ENCODE measurements around the gene CLSTN2. TPM values are rescaled to one million over a fixed set of nuclear protein-coding genes. Genes with fewer than 3 reads are reported as not detected.

CLSTN2 gene
- total RNA-seq, 1 experiment from 2014 or later: not detected

- no peaks in the 10 kb centered on the region for H3K36me3 ChIP-seq (ENCODE audit: insufficient read depth, low read length)
These were observed 44.0 kb downstream of the CLSTN2 start for GRCh38 chr3:139978966-139979365.

GRCh38 chr3:139979991-139980390, 45.0 kb downstream of the CLSTN2 start:
- H3K36me3 ChIP-seq (ENCODE audit: insufficient read depth, low read length): no peaks in the 10 kb centered on the region
- H4K20me1 ChIP-seq (ENCODE audit: insufficient read depth, low read depth, low read length): no peaks in the 10 kb centered on the region
- no peaks in the 10 kb centered on the region for H3K79me2 ChIP-seq (ENCODE audit: low read length)
- H3K4me3 ChIP-seq (ENCODE audit: low read length): no peak overlapping the region
- no peaks in the 10 kb centered on the region for H3K9me2 ChIP-seq (replicated peaks; ENCODE audit: insufficient read depth, low read length)
- no peak overlapping the region for H3K4me2 ChIP-seq (ENCODE audit: low read depth, low read length, poor library complexity, severe bottlenecking)
- no peaks in the 10 kb centered on the region for H3K4me1 ChIP-seq (ENCODE audit: low read length)
- no peak overlapping the region for H3K9ac ChIP-seq (ENCODE audit: low read length)
- no peak overlapping the region for H3K27ac ChIP-seq (ENCODE audit: low read length)
- DNase-seq: no peak
- H3K27me3 ChIP-seq (ENCODE audit: low read length): no peaks in the 10 kb centered on the region
- H2AFZ ChIP-seq (ENCODE audit: low read length): no peak overlapping the region
- no peaks in the 10 kb centered on the region for H3K9me3 ChIP-seq (ENCODE audit: low read length)

More at GRCh38 chr3:139978966-139979365, 44.0 kb downstream of the CLSTN2 start:
- no peaks in the 10 kb centered on the region for H4K20me1 ChIP-seq (ENCODE audit: insufficient read depth, low read depth, low read length)
- H3K79me2 ChIP-seq (ENCODE audit: low read length): no peaks in the 10 kb centered on the region
- H3K4me1 ChIP-seq (ENCODE audit: low read length): no peaks in the 10 kb centered on the region
- no peak for DNase-seq
- H3K27ac ChIP-seq (ENCODE audit: low read length): no peak overlapping the region
- H3K9me3 ChIP-seq (ENCODE audit: low read length): no peaks in the 10 kb centered on the region
- no peaks in the 10 kb centered on the region for H3K9me2 ChIP-seq (replicated peaks; ENCODE audit: insufficient read depth, low read length)
- H3K4me2 ChIP-seq (ENCODE audit: low read depth, low read length, poor library complexity, severe bottlenecking): no peak overlapping the region
- H2AFZ ChIP-seq (ENCODE audit: low read length): no peak overlapping the region
- no peak overlapping the region for H3K4me3 ChIP-seq (ENCODE audit: low read length)
- H3K9ac ChIP-seq (ENCODE audit: low read length): no peak overlapping the region
- H3K27me3 ChIP-seq (ENCODE audit: low read length): no peaks in the 10 kb centered on the region

DNA sequence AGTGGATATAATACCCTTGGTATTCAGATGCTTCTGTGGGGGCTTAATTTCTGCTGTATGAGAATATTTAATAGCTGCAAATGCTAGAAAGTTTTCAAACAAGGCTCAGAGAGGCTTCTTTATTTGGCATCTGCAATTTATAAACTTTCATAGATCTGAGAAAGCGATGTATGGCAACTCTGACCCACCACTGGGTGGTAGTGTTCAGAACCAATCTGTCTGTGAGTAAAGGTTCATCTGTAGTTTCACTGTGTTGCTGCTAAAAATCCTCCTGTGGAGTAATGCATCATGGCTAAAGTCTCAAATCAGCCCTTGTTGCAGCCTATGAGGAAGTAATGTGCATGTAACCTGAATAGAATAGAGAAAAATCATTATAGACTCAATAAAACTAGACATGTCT, 47.4 kb downstream of the CLSTN2 start:
- no peak overlapping the region for H3K4me3 ChIP-seq (ENCODE audit: low read length)
- DNase-seq: no peak

DNA sequence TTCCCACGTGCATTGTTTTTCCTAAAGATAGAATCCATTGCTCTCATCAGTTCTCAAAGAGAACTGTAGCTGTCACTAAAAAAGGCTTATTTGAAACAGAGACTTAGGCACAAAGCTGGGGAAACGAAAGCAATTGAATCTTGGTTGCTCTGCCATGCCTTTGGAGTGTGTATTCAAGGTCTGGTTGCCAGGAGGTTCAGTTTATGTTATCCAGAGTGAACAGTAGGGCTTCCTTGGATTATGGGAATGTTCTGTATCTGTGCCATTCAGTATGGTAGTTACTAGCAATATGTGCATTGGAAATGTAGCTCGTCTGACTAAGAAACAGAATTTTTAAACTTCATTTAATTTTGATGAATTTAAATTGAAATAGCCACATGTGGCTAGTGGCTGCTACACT, 50.6 kb downstream of the CLSTN2 start:
- H3K27me3 ChIP-seq (ENCODE audit: low read length): no peaks in the 10 kb centered on the region
- H4K20me1 ChIP-seq (ENCODE audit: insufficient read depth, low read depth, low read length): no peaks in the 10 kb centered on the region
- no peak for DNase-seq

More for the DNA sequence above, 47.4 kb downstream of the CLSTN2 start:
- H2AFZ ChIP-seq (ENCODE audit: low read length): no peak overlapping the region
- H3K9ac ChIP-seq (ENCODE audit: low read length): no peak overlapping the region
- no peak overlapping the region for H3K4me2 ChIP-seq (ENCODE audit: low read depth, low read length, poor library complexity, severe bottlenecking)
- H3K27ac ChIP-seq (ENCODE audit: low read length): no peak overlapping the region
- H4K20me1 ChIP-seq (ENCODE audit: insufficient read depth, low read depth, low read length): no peaks in the 10 kb centered on the region
- no peaks in the 10 kb centered on the region for H3K4me1 ChIP-seq (ENCODE audit: low read length)
- H3K9me3 ChIP-seq (ENCODE audit: low read length): no peaks in the 10 kb centered on the region
- H3K36me3 ChIP-seq (ENCODE audit: insufficient read depth, low read length): no peaks in the 10 kb centered on the region
- H3K9me2 ChIP-seq (replicated peaks; ENCODE audit: insufficient read depth, low read length): no peaks in the 10 kb centered on the region
- no peaks in the 10 kb centered on the region for H3K27me3 ChIP-seq (ENCODE audit: low read length)
- no peaks in the 10 kb centered on the region for H3K79me2 ChIP-seq (ENCODE audit: low read length)

DNA sequence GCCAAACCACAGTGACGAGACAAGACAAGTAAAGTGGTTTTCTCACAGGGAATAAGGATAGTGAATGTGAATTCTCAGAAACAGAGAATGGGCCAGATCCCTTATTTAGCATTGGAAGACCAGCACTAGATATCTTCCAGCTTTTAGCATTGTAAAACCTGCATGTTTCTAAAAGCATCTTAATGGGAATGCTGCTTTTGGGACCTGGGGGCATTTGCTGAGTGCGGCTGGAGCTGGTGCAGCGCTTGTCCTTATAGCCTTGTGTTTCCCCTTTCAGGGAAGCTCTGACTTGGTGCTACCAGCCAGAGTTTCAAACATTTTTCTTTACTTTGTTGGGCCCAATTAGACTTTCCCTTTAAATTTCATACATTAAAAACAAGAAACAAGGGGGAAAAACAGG, 52.9 kb downstream of the CLSTN2 start:
- Histone ChIP-seq H3K4me3 (ENCODE audit: low read length) (no peak overlapping the region), H3K9me2 (replicated peaks; ENCODE audit: insufficient read depth, low read length) (no peaks in the 10 kb centered on the region), H3K79me2 (ENCODE audit: low read length) (no peaks in the 10 kb centered on the region), H3K4me1 (ENCODE audit: low read length) (no peaks in the 10 kb centered on the region), H3K36me3 (ENCODE audit: insufficient read depth, low read length) (no peaks in the 10 kb centered on the region), H3K4me2 (ENCODE audit: low read depth, low read length, poor library complexity, severe bottlenecking) (no peak overlapping the region), H3K9me3 (ENCODE audit: low read length) (no peaks in the 10 kb centered on the region), H3K27ac (ENCODE audit: low read length) (no peak overlapping the region), H4K20me1 (ENCODE audit: insufficient read depth, low read depth, low read length) (no peaks in the 10 kb centered on the region), H3K9ac (ENCODE audit: low read length) (no peak overlapping the region), H2AFZ (ENCODE audit: low read length) (no peak overlapping the region), H3K27me3 (ENCODE audit: low read length) (no peaks in the 10 kb centered on the region)
- DNase-seq: no peak

More for the DNA sequence above, 50.6 kb downstream of the CLSTN2 start:
- Histone ChIP-seq H2AFZ (ENCODE audit: low read length) (no peak overlapping the region), H3K4me1 (ENCODE audit: low read length) (no peaks in the 10 kb centered on the region), H3K9me2 (replicated peaks; ENCODE audit: insufficient read depth, low read length) (no peaks in the 10 kb centered on the region), H3K79me2 (ENCODE audit: low read length) (no peaks in the 10 kb centered on the region), H3K36me3 (ENCODE audit: insufficient read depth, low read length) (no peaks in the 10 kb centered on the region), H3K9ac (ENCODE audit: low read length) (no peak overlapping the region), H3K27ac (ENCODE audit: low read length) (no peak overlapping the region), H3K9me3 (ENCODE audit: low read length) (no peaks in the 10 kb centered on the region), H3K4me3 (ENCODE audit: low read length) (no peak overlapping the region), H3K4me2 (ENCODE audit: low read depth, low read length, poor library complexity, severe bottlenecking) (no peak overlapping the region)

DNA sequence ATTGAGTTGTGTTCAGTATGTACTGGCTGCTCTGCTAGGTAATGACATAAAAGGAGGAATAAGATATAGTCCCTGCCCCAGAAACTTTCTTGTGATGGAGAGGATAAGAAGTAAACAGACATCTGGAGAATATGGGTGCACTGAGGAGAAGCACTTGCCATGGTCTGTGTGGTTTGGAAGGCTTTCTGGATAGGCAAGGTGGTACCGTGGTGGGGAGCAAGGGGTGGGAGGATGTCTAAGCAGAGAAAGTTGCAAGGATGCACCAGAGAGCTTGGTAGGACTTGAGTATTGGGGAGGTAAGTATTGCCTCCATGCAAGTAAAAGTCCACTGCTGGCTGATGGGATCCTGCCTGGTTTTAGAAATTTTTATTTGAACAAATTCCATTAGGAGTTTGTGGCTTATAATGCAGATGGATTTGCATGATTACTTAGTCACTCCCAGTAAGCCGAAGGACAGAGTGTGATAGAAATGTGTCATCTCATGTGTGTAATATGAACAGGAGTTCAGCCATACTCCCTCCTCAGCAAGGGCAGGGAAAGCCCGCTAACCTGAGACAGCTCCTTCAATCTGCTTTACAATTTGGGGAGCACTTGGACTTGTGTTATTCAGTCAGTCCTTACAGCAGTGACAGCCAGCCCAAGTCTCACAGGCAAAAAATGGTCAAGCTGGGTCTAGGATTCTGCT, 53.6 kb downstream of the CLSTN2 start:
- Histone ChIP-seq H3K9ac (ENCODE audit: low read length) (no peak overlapping the region), H3K36me3 (ENCODE audit: insufficient read depth, low read length) (no peaks in the 10 kb centered on the region), H3K4me2 (ENCODE audit: low read depth, low read length, poor library complexity, severe bottlenecking) (no peak overlapping the region), H3K27me3 (ENCODE audit: low read length) (no peaks in the 10 kb centered on the region), H3K79me2 (ENCODE audit: low read length) (no peaks in the 10 kb centered on the region), H3K9me3 (ENCODE audit: low read length) (no peaks in the 10 kb centered on the region), H3K4me3 (ENCODE audit: low read length) (no peak overlapping the region), H3K27ac (ENCODE audit: low read length) (no peak overlapping the region), H2AFZ (ENCODE audit: low read length) (no peak overlapping the region), H3K9me2 (replicated peaks; ENCODE audit: insufficient read depth, low read length) (no peaks in the 10 kb centered on the region), H3K4me1 (ENCODE audit: low read length) (no peaks in the 10 kb centered on the region), H4K20me1 (ENCODE audit: insufficient read depth, low read depth, low read length) (no peaks in the 10 kb centered on the region)
- no peak for DNase-seq

DNA sequence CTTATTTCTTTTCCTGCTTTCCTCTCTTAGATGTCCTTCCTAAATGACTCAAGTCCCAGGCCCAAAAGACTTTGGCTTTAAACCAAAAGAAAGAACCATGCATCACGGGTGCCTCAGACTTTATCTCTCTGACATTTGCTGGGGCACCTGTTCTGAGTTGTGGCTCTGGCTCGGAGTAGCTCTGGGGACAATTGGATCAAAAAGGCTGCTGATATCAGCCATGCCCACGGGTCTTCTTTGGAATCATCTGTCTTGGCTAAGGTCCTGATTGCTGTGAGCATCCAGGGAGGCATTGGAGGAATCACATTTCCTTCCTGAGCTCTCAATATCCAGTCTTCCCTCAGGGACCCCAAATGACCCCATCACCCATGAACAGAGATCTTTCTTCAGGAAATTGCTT, 59.9 kb downstream of the CLSTN2 start:
- Histone ChIP-seq H3K4me3 (ENCODE audit: low read length) (no peak overlapping the region), H3K9me3 (ENCODE audit: low read length) (no peaks in the 10 kb centered on the region)

GRCh38 chr3:140004271-140004670, 69.3 kb downstream of the CLSTN2 start:
- Histone ChIP-seq H4K20me1 (ENCODE audit: insufficient read depth, low read depth, low read length) (no peaks in the 10 kb centered on the region), H3K79me2 (ENCODE audit: low read length) (no peaks in the 10 kb centered on the region), H3K9me2 (replicated peaks; ENCODE audit: insufficient read depth, low read length) (no peaks in the 10 kb centered on the region), H3K9ac (ENCODE audit: low read length) (no peak overlapping the region), H2AFZ (ENCODE audit: low read length) (no peak overlapping the region), H3K27ac (ENCODE audit: low read length) (no peak overlapping the region), H3K4me1 (ENCODE audit: low read length) (no peaks in the 10 kb centered on the region), H3K4me3 (ENCODE audit: low read length) (no peak overlapping the region), H3K4me2 (ENCODE audit: low read depth, low read length, poor library complexity, severe bottlenecking) (no peak overlapping the region), H3K36me3 (ENCODE audit: insufficient read depth, low read length) (no peaks in the 10 kb centered on the region), H3K27me3 (ENCODE audit: low read length) (no peaks in the 10 kb centered on the region), H3K9me3 (ENCODE audit: low read length) (no peaks in the 10 kb centered on the region)
- DNase-seq: no peak

More for the DNA sequence above, 59.9 kb downstream of the CLSTN2 start:
- Histone ChIP-seq H3K36me3 (ENCODE audit: insufficient read depth, low read length) (no peaks in the 10 kb centered on the region), H3K79me2 (ENCODE audit: low read length) (no peaks in the 10 kb centered on the region), H3K27ac (ENCODE audit: low read length) (no peak overlapping the region), H3K4me2 (ENCODE audit: low read depth, low read length, poor library complexity, severe bottlenecking) (no peak overlapping the region), H3K4me1 (ENCODE audit: low read length) (no peaks in the 10 kb centered on the region), H3K9me2 (replicated peaks; ENCODE audit: insufficient read depth, low read length) (no peaks in the 10 kb centered on the region), H2AFZ (ENCODE audit: low read length) (no peak overlapping the region), H3K9ac (ENCODE audit: low read length) (no peak overlapping the region), H4K20me1 (ENCODE audit: insufficient read depth, low read depth, low read length) (no peaks in the 10 kb centered on the region), H3K27me3 (ENCODE audit: low read length) (no peaks in the 10 kb centered on the region)
- no peak for DNase-seq
